ENCODE results near the gene GRXCR1. TPM values are rescaled to one million over a fixed set of nuclear protein-coding genes. Genes with fewer than 3 reads are reported as not detected.

Gene GRXCR1
- total and polyA plus RNA-seq, 2 experiments from 2014 or later: not detected

- Histone ChIP-seq H3K27ac (no peak overlapping the region), H3K9me3 (ENCODE audit: low read depth) (no peaks in the 10 kb centered on the region), H2AFZ (no peak overlapping the region), H3K27me3 (replicated peaks; ENCODE audit: insufficient read depth) (no peaks in the 10 kb centered on the region), H4K20me1 (ENCODE audit: insufficient read depth) (no peaks in the 10 kb centered on the region), H3K4me2 (ENCODE audit: unreplicated experiment) (no peak overlapping the region), H3K79me2 (ENCODE audit: insufficient read depth) (no peaks in the 10 kb centered on the region), H3K36me3 (ENCODE audit: low read depth) (no peaks in the 10 kb centered on the region), H3K9ac (no peak overlapping the region), H3F3A (ENCODE audit: insufficient read depth) (no peaks in the 10 kb centered on the region), H3K9me2 (ENCODE audit: insufficient read depth) (no peaks in the 10 kb centered on the region; the same call in 1 of the 2 replicates), H3K4me1 (ENCODE audit: insufficient read depth) (no peaks in the 10 kb centered on the region), H3K4me3 (no peak overlapping the region)
- DNase-seq: no peak
- in situ Hi-C loops (cut with MboI): no loop called here
- TF ChIP-seq EZH2 (IDR thresholded peaks at IDR 0.05; ENCODE audit: insufficient read depth, poor library complexity, severe bottlenecking): no peak
- no peak for TF ChIP-seq EZH2phosphoT487 (IDR thresholded peaks at IDR 0.05; ENCODE audit: insufficient read depth, low read depth)
Measured at GRCh38 chr4:42928582-42928981, 36.1 kb downstream of the GRXCR1 start.

- Histone ChIP-seq H3K4me1 (ENCODE audit: insufficient read depth) (no peaks in the 10 kb centered on the region), H3K36me3 (ENCODE audit: low read depth) (no peaks in the 10 kb centered on the region), H3K4me3 (no peak overlapping the region), H3K27ac (no peak overlapping the region), H3K9me2 (ENCODE audit: insufficient read depth) (no peaks in the 10 kb centered on the region), H3K79me2 (ENCODE audit: insufficient read depth) (no peaks in the 10 kb centered on the region), H3F3A (ENCODE audit: insufficient read depth) (no peaks in the 10 kb centered on the region), H4K20me1 (ENCODE audit: insufficient read depth) (no peaks in the 10 kb centered on the region), H3K4me2 (ENCODE audit: unreplicated experiment) (no peak overlapping the region), H3K9ac (no peak overlapping the region), H3K27me3 (replicated peaks; ENCODE audit: insufficient read depth) (no peaks in the 10 kb centered on the region), H3K9me3 (ENCODE audit: low read depth) (no peaks in the 10 kb centered on the region), H2AFZ (no peak overlapping the region)
- TF ChIP-seq EZH2phosphoT487 (IDR thresholded peaks at IDR 0.05; ENCODE audit: insufficient read depth, low read depth): no peak
- TF ChIP-seq EZH2 (IDR thresholded peaks at IDR 0.05; ENCODE audit: insufficient read depth, poor library complexity, severe bottlenecking): no peak
- in situ Hi-C loops (cut with MboI): no loop called here
- WGBS, 2 experiments (ENCODE audit: low coverage in 1 of 2, low lambda C conversion rate in 2 of 2, missing lambda C conversion rate in 2 of 2): 9 to 16% methylated on average over 1 of the region's 1 CpG
- DNase-seq: no peak
Measured at GRCh38 chr4:42942216-42942615, 49.7 kb downstream of the GRXCR1 start.

GRCh38 chr4:42945874-42946273 is 53.4 kb downstream of the GRXCR1 start:
- Histone ChIP-seq H3K79me2 (ENCODE audit: insufficient read depth) (no peaks in the 10 kb centered on the region), H3K9me3 (ENCODE audit: low read depth) (no peaks in the 10 kb centered on the region), H3K9ac (no peak overlapping the region), H3K36me3 (ENCODE audit: low read depth) (no peaks in the 10 kb centered on the region), H3K4me2 (ENCODE audit: unreplicated experiment) (no peak overlapping the region), H3K27me3 (replicated peaks; ENCODE audit: insufficient read depth) (no peaks in the 10 kb centered on the region), H3K4me3 (no peak overlapping the region), H2AFZ (no peak overlapping the region), H3K9me2 (ENCODE audit: insufficient read depth) (no peaks in the 10 kb centered on the region), H3K27ac (no peak overlapping the region), H4K20me1 (ENCODE audit: insufficient read depth) (no peaks in the 10 kb centered on the region), H3K4me1 (ENCODE audit: insufficient read depth) (no peaks in the 10 kb centered on the region), H3F3A (ENCODE audit: insufficient read depth) (no peaks in the 10 kb centered on the region)
- DNase-seq: no peak
- 52 to 68% methylated on average over 2 of the region's 2 CpGs for WGBS, 2 experiments (ENCODE audit: low coverage in 1 of 2, low lambda C conversion rate in 2 of 2, missing lambda C conversion rate in 2 of 2)
- in situ Hi-C loops (cut with MboI): no loop called here
- TF ChIP-seq EZH2phosphoT487 (IDR thresholded peaks at IDR 0.05; ENCODE audit: insufficient read depth, low read depth): no peak
- no peak for TF ChIP-seq EZH2 (IDR thresholded peaks at IDR 0.05; ENCODE audit: insufficient read depth, poor library complexity, severe bottlenecking)

- no peaks in the 10 kb centered on the region for H3K9me3 ChIP-seq (ENCODE audit: low read depth)
- no peaks in the 10 kb centered on the region for H3K36me3 ChIP-seq (ENCODE audit: low read depth)
- H3K79me2 ChIP-seq (ENCODE audit: insufficient read depth): no peaks in the 10 kb centered on the region
- TF ChIP-seq EZH2phosphoT487 (IDR thresholded peaks at IDR 0.05; ENCODE audit: insufficient read depth, low read depth): no peak
- no peak for TF ChIP-seq EZH2 (IDR thresholded peaks at IDR 0.05; ENCODE audit: insufficient read depth, poor library complexity, severe bottlenecking)
- H3K4me2 ChIP-seq (ENCODE audit: unreplicated experiment): no peak overlapping the region
- WGBS, 2 experiments (ENCODE audit: low coverage in 1 of 2, low lambda C conversion rate in 2 of 2, missing lambda C conversion rate in 2 of 2): 0% methylated on average over 1 of the region's 1 CpG
- no peak overlapping the region for H3K4me3 ChIP-seq
- DNase-seq: no peak
- no peaks in the 10 kb centered on the region for H3K9me2 ChIP-seq (ENCODE audit: insufficient read depth)
- no peak overlapping the region for H3K9ac ChIP-seq
- in situ Hi-C loops (cut with MboI): no loop called here
- H3K4me1 ChIP-seq (ENCODE audit: insufficient read depth): no peaks in the 10 kb centered on the region
- H2AFZ ChIP-seq: no peak overlapping the region
- no peaks in the 10 kb centered on the region for H3F3A ChIP-seq (ENCODE audit: insufficient read depth)
- no peaks in the 10 kb centered on the region for H3K27me3 ChIP-seq (replicated peaks; ENCODE audit: insufficient read depth)
- H3K27ac ChIP-seq: no peak overlapping the region
- no peaks in the 10 kb centered on the region for H4K20me1 ChIP-seq (ENCODE audit: insufficient read depth)
Measured at GRCh38 chr4:42953321-42953720, 60.8 kb downstream of the GRXCR1 start.

All from GM23248 (cell line).